NCI-H1105 treated with DMSO at 0.1 percent for 48 hours (cell line): ENCODE data around the gene GLCE.

ENCODE experiments used
- DNase-seq: peaks from one replicate; lab custom pipeline; 2025; lab: John Stamatoyannopoulos, UW

GLCE gene

GRCh38 chr15:69160141-69160993, at the start of gene GLCE:
GLCE (plus strand) TSS chr15:69160635; CDS start chr15:69255807, 95,172 bp downstream.
- DNase-seq: peak; percentile 99

- DNase-seq: no peak
Observed at GRCh38 chr15:69114331-69114928, 46.0 kb upstream of the GLCE start.

DNA sequence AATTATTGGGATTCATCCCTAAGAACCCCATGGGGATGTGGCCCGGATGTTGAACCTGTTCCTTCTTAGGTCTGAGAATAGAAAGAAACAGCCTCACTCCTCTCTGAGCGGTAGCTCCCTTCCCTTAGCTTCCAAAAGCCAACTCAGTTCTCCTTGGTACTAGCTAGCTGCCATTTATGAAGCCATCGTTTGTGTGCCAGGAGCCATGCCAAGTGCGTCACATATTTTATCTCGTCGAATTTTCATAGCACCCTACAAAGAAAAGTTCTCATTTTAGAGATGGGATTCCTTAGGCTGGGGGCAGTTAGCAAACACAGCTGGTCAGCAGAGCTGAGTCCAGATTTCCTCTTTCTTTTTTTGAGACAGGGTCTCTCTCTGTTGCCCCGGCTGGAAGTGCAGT, 45.4 kb upstream of the GLCE start:
- no peak for DNase-seq

GRCh38 chr15:69116391-69116790, 44.0 kb upstream of the GLCE start:
- no peak for DNase-seq

- no peak for DNase-seq
Observed at GRCh38 chr15:69117431-69117871, 43.0 kb upstream of the GLCE start.

DNA sequence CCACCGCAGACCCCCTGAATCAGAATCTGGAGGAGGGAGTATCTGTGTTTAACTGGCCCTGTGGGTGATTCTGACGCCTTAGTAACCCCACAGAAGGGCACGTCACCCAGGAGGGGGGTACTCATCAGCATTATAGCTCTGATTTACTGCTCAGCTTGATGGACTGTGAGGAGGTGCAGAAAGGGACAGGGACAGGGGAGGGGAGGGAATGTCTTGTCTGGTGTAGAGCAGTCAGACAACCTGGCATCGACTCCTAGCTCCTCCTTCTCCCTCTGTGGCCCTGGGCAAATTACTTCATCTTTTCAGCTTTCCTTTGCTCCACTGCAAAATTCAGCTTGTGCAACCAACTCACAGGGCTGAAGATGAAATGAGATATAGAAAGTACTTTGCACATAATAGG, 42.3 kb upstream of the GLCE start:
- no peak for DNase-seq

GRCh38 chr15:69119001-69119400, 41.4 kb upstream of the GLCE start:
- DNase-seq: no peak

DNA sequence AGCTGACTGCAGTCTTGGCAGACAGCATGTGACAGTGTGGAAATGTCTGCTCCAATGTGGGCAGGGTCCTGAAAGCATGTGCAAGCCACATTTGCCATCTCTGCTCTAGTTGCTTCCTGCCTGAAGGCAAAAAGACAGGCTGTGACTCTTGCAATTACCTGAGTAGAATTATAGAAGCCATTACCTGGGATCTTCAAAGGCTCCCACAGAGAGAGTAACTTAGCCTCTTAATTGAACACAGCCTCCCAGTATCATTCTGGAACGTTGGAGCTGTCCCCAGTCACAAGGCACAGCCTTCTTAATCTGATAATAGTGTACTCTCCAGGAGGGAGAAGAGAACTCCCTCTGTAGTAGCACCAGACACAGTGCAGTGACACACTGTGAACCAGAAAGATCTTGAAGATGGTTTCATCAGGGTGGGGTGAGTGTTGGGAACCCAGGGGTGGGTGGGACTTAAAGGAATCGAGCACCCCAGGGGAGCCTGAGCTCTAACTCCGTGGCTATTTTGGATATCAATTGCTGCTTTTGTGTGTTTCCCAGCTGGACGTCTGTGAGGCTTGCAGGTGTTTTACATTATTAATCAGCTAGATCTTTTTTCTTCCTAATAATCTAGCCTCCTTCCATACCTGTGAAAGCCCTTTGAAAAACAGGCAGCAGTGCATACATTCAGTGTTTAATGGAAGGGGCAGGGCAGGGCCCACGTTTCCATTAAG, 40.6 kb upstream of the GLCE start:
- no peak for DNase-seq

GRCh38 chr15:69120732-69121131, 39.7 kb upstream of the GLCE start:
- no peak for DNase-seq

GRCh38 chr15:69121198-69121828, 39.1 kb upstream of the GLCE start:
- DNase-seq: no peak

DNA sequence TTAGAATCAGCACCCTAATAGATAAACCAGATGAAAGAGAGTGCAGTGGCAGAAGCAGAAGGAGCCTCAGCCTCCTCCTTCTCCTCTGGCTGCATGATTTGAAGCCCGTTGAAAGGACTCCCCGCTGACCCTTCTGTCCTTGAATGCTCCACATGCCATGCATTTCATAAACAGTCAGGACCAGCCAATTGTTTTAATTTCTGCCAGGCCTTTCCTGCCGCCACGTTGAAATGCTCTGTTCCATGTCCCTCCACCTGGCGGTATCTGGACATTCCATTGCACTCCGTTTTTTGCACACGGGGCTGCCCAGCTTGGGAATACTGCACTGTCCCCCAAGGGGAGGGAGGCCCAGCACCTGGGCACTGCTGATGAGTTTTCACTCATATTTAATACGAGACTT, 35.2 kb upstream of the GLCE start:
- no peak for DNase-seq

DNA sequence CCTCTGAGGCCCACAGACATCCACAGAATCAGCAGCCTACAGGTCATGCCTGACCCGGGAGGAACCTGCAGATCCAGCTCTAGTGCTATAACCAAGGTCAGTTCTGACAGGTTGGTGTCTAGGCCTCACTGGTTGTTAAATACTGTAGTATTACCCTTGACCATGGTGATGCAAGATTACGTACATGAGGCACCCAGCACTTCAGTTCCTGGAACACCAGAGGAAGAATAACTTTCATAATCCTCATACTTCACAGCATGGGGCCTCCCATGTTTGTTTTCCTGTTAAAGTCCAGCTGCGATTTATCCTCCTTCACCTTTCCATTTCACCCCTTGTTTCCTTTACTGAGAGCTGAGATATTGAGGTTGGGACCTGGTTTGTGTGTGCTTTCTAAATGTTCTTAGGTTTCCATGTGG, 34.4 kb upstream of the GLCE start:
- DNase-seq: no peak

- no peak for DNase-seq
Observed at GRCh38 chr15:69127306-69127705, 33.1 kb upstream of the GLCE start.

GRCh38 chr15:69128667-69129311, 31.6 kb upstream of the GLCE start:
- no peak for DNase-seq

GRCh38 chr15:69131362-69132220, 28.8 kb upstream of the GLCE start:
- no peak for DNase-seq

GRCh38 chr15:69132430-69132829, 28.0 kb upstream of the GLCE start:
- DNase-seq: no peak

- DNase-seq: no peak
Observed at GRCh38 chr15:69132977-69133861, 27.2 kb upstream of the GLCE start.

GRCh38 chr15:69133862-69134519, 26.4 kb upstream of the GLCE start:
- DNase-seq: no peak

- DNase-seq: no peak
Observed at GRCh38 chr15:69134791-69135190, 25.6 kb upstream of the GLCE start.
